CD4-positive, alpha-beta memory T cell (primary cell): Measurements from ENCODE around the gene KRT7. TPM values are rescaled to one million over a fixed set of nuclear protein-coding genes. Genes with fewer than 3 reads are reported as not detected.
A peak's percentile ranks its signal among the peaks of the same experiment; 100 is the strongest.
"Not testable (repeated sequence)": the region's sequence is repeated elsewhere in the genome, so short reads cannot be mapped to it uniquely, and the experiment has no call there.

Experiments
- CTCF ChIA-PET: fragments of 350-600 bp; sonication (Branson Sonifier 250); formaldehyde crosslinking; loops from one replicate; lab custom pipeline; 2021; ENCODE audit warnings: inconsistent platforms; ENCODE audit not compliant: partially characterized antibody; lab: Charles Lee
- POLR2A ChIA-PET: fragments of 350-600 bp; sonication (Branson Sonifier 250); formaldehyde crosslinking; loops from one replicate; lab custom pipeline; 2021; ENCODE audit not compliant: partially characterized antibody; lab: Charles Lee
- DNase-seq, 5 donors: peaks; one replicate each; pipeline versions ENCODE4 v3.0.0 to v3.0.0-alpha.2; 2020 to 2022; ENCODE audit warnings: mixed read lengths in 1 of 5
- H3K27ac ChIP-seq: one replicate; pipeline ENCODE4 v1.7.0; 2013; ENCODE audit warnings: low read depth, low read length
- H3K27me3 ChIP-seq: 2 replicates; pipeline ENCODE4 v1.7.0; 2013; ENCODE audit warnings: mild to moderate bottlenecking, low read length, moderate library complexity; ENCODE audit not compliant: insufficient read depth
- H3K36me3 ChIP-seq: 2 replicates; pipeline ENCODE4 v1.7.0; 2013; ENCODE audit warnings: mild to moderate bottlenecking, low read length, moderate library complexity; ENCODE audit not compliant: insufficient read depth
- H3K4me1 ChIP-seq: 2 replicates; pipeline ENCODE4 v1.7.0; 2013; ENCODE audit warnings: mild to moderate bottlenecking, low read length, moderate library complexity; ENCODE audit not compliant: insufficient read depth
- H3K4me3 ChIP-seq, 2 donors: one replicate each; pipeline ENCODE4 v1.7.0; 2013; ENCODE audit warnings: low read length in 2 of 2, mild to moderate bottlenecking in 1 of 2
- H3K9me3 ChIP-seq, 2 donors: one replicate each; pipeline ENCODE4 v1.7.0; 2013; ENCODE audit warnings: low read length in 2 of 2, control low read depth in 1 of 2; ENCODE audit not compliant: control insufficient read depth in 1 of 2
- H3K27ac Mint-ChIP-seq, 7 donors: one replicate each; pipeline ENCODE4 v1.8.0; 2020 to 2021; ENCODE audit warnings: mixed read lengths in 7 of 7, mild to moderate bottlenecking in 6 of 7, inconsistent platforms in 3 of 7, moderate library complexity in 3 of 7
- H3K27me3 Mint-ChIP-seq, 2 donors: one replicate each; pipeline ENCODE4 v1.8.0; 2020 to 2021; ENCODE audit warnings: mixed read lengths in 2 of 2
- H3K36me3 Mint-ChIP-seq, 2 donors: one replicate each; pipeline ENCODE4 v1.8.0; 2020 to 2021; ENCODE audit warnings: mixed read lengths in 2 of 2, inconsistent platforms in 1 of 2, mild to moderate bottlenecking in 1 of 2
- H3K4me1 Mint-ChIP-seq, 4 donors: one replicate each; pipeline ENCODE4 v1.8.0; 2020 to 2021; ENCODE audit warnings: mixed read lengths in 4 of 4, mild to moderate bottlenecking in 1 of 4
- H3K4me3 Mint-ChIP-seq, 8 donors: one replicate each; pipeline ENCODE4 v1.8.0; 2020 to 2021; ENCODE audit warnings: mixed read lengths in 8 of 8, mild to moderate bottlenecking in 7 of 8, moderate library complexity in 6 of 8, inconsistent platforms in 3 of 8
- H3K9me3 Mint-ChIP-seq, 8 donors: one replicate each; pipeline ENCODE4 v1.8.0; 2020 to 2021; ENCODE audit warnings: mixed read lengths in 8 of 8, mild to moderate bottlenecking in 5 of 8, inconsistent platforms in 3 of 8, moderate library complexity in 1 of 8
- intact Hi-C: fragments of 100-400 bp; cut with micrococcal nuclease; formaldehyde crosslinking; loops from one replicate; pipeline ENCODE4 v1.15.1; 2023
- polyA plus RNA-seq, 2 donors: library from polyadenylated mRNA; unstranded; fragments of 300-500 nt; fragmentation: Illumina TruSeq; gene quantifications; one replicate each; pipeline ENCODE4 v1.2.3, GENCODE V29; 2021
- total RNA-seq, 2 experiments: library from RNA; stranded (reverse); gene quantifications; one replicate each; pipeline ENCODE4 v1.2.3, GENCODE V29; 2021

KRT7 gene
- total and polyA plus RNA-seq, 4 experiments from 2014 or later, result not detected

DNA sequence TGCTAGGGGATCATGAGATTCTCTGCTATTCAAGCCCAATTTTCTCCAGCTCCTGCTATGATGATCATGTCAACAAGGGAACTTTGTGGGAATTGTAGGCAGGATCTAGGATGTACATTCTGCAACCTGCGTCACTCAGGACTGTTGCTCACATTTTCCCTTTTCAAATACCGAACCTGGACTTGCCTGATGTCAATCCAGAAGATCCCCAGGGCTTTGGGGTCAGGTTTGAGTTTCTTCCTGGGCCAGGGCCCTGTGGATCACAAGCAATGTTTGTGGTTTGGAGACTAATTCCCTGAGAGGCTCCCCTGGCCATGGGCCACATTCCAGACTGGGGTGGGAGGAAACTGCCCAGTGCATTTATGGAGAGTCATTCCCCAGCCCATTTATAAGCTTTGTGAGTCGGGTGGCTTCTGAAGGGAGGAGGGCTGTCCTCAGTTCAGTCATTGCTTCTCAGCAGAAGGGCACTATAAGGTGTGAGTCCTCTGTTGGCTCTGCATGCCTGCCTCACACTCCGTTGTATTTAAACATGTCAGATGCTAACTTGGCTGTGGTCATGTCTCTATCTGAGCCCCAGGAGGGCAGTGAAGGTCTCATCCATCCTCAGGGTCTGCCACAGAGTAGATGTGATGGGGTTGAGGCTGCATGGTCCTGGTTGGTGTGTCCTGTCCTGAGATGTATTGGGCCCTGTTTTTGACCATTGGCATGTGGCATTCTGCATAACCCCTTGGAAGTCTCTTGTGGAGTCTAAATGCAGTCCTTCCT, 47.9 kb downstream of the KRT7 start:
- Histone ChIP-seq H3K9me3 (no peaks in the 10 kb centered on the region), H3K36me3 (no peaks in the 10 kb centered on the region), H3K4me3 (no peak overlapping the region), H3K27ac (no peak overlapping the region), H3K4me1 (no peaks in the 10 kb centered on the region), H3K27me3 (no peaks in the 10 kb centered on the region)
- Mint-ChIP-seq H3K27ac (no peak overlapping the region), H3K4me3 (no peak overlapping the region), H3K27me3 (peaks cover 8 to 15% of the 10 kb centered on the region in 2 donors), H3K36me3 (no peaks in the 10 kb centered on the region), H3K9me3 (no peaks in the 10 kb centered on the region), H3K4me1 (peaks cover 3 to 5% (median 3%) of the 10 kb centered on the region in 4 donors)
- ChIA-PET POLR2A (no interaction called here), CTCF (interaction anchor here (0.6 to 7.5 kb wide), 9 partner anchors 13 to 126 kb away, joined by 3 to 77 read pairs (median 20); no protein-coding TSS in a partner anchor)
- intact Hi-C loops, result no loop called here
- no peak for DNase-seq

DNA sequence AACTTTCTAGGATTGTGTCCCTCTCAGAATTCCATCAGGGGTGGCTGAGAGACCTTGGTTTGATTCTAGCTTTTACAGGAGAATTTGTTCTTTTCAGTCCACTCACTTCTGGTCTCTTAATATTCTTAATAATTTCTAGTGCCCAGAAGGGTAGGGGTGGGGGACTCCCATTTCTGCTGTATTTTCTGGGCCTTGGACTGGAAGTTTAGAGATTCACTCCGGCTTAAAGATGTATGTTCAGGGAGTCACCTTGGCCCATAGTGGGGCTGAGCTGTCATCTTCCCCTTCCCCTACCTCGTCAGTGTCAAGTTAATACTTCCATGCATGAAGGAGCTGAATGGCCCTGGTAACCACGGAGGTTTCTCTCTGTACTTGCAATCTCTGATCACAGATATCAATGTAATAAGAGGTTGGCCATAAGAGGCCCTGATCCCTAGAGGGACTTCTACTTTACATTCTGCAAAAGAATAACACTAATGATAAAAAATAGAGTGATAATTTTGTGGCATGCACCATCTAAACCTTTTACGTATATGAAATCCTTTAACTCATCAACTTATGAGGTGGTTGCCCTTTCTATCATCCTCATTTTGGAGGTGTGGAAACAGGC, 51.6 kb downstream of the KRT7 start:
- Mint-ChIP-seq H3K27me3 (peaks cover 2 to 10% of the 10 kb centered on the region in 2 donors), H3K27ac (no peak overlapping the region), H3K4me3 (no peak overlapping the region), H3K4me1 (peaks cover 0 to 2% (median 0%) of the 10 kb centered on the region in 4 donors), H3K9me3 (no peaks in the 10 kb centered on the region), H3K36me3 (no peaks in the 10 kb centered on the region)
- Histone ChIP-seq H3K36me3 (no peaks in the 10 kb centered on the region), H3K27ac (no peak overlapping the region), H3K27me3 (no peaks in the 10 kb centered on the region), H3K9me3 (no peaks in the 10 kb centered on the region), H3K4me3 (no peak overlapping the region), H3K4me1 (no peaks in the 10 kb centered on the region)
- CTCF ChIA-PET, result interaction anchor here (0.6 to 1.5 kb wide), 5 partner anchors 10 to 43 kb away, joined by 3 to 5 read pairs (median 4); partner anchors contain the start of gene KRT86
- intact Hi-C loops, result no loop called here
- POLR2A ChIA-PET, result no interaction called here
- no peak for DNase-seq

DNA sequence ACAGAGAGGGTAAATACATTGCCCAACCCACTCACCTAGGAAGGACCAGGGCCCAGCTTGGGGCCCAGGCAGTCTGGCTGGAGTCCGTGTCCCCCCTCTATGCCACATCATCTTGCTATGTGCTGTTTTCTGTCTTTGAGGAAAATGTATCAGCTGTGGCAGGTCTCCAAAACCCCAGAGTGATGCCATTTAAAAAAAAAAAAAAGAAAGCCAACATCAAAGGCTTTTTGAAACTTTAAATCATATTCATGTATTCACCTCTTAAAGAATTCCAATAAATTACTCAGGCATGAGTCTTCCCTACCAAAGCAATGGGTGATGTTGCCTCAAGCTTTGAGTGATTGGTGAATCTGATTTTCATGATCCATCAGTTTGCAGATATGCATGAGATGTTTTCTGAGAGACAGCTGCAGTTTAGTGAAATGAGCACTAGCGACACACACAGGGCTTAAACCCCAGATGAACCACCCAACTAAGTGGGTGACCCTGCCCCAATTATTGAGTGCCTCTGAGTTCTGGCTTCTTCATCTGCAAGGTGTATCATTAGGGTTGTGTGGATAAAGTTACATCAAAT, 52.2 kb downstream of the KRT7 start:
- H3K27me3 Mint-ChIP-seq, result peaks cover 2 to 10% of the 10 kb centered on the region in 2 donors
- H3K36me3 Mint-ChIP-seq, result no peaks in the 10 kb centered on the region
- no peaks in the 10 kb centered on the region for H3K9me3 ChIP-seq
- no peaks in the 10 kb centered on the region for H3K9me3 Mint-ChIP-seq
- H3K4me3 ChIP-seq, result no peak overlapping the region
- CTCF ChIA-PET, result interaction anchor here (0.7 to 1.5 kb wide), 3 partner anchors 10 to 42 kb away, joined by 3 to 5 read pairs (median 4); partner anchors contain the start of gene KRT86
- peaks cover 0 to 2% (median 0%) of the 10 kb centered on the region in 4 donors for H3K4me1 Mint-ChIP-seq
- H3K27me3 ChIP-seq, result no peaks in the 10 kb centered on the region
- POLR2A ChIA-PET, result no interaction called here
- H3K27ac Mint-ChIP-seq, result no peak overlapping the region
- intact Hi-C loops, result no loop called here
- DNase-seq, result no peak
- no peak overlapping the region for H3K4me3 Mint-ChIP-seq
- no peak overlapping the region for H3K27ac ChIP-seq
- no peaks in the 10 kb centered on the region for H3K36me3 ChIP-seq
- H3K4me1 ChIP-seq, result no peaks in the 10 kb centered on the region

DNA sequence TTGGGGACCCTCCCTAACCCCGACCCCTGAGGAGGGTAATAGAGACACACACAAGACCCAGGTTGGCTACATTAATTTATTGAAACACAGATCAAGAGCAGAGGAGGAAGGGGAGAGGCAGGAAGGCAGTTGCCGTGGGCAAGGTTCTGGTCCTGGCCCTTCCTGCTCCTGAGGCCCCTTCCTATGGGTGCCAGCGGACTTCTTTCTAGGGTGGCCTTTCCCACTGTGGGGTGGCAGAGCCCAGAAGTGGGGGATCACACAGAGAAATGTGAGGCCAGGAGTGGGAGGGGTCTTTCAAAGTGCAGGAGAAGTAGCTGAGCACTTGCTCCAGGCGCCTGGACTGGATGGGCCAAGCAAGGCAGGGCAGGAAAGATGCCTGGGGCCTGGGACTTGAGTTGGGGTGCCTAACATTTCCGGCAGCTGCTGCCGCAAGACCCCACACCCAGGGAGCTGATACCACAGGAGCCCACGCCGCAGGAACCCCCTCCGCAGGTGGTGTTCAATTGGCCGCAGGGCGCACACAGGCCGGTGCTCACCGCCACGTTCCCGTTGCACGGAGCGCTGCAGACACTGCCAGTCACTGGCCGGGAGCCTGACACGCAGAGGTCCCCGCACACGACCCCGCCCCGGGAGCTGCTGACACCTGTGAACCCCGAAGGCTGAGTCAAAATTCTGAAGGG, 52.9 kb downstream of the KRT7 start:
- H3K27me3 ChIP-seq, result no peaks in the 10 kb centered on the region
- H3K36me3 Mint-ChIP-seq, result no peaks in the 10 kb centered on the region
- H3K27ac ChIP-seq, result no peak overlapping the region
- no peaks in the 10 kb centered on the region for H3K9me3 Mint-ChIP-seq
- ChIA-PET POLR2A (no interaction called here), CTCF (interaction anchor here (1.2 to 1.7 kb wide), 2 partner anchors 8 to 9 kb away, joined by 3 to 6 read pairs; no protein-coding TSS in a partner anchor)
- DNase-seq, result no peak
- H3K4me3 Mint-ChIP-seq, result no peak overlapping the region
- H3K4me1 ChIP-seq, result no peaks in the 10 kb centered on the region
- H3K27ac Mint-ChIP-seq, result peak overlapping the region in 1 of 7 donors; percentile 35
- H3K9me3 ChIP-seq, result no peaks in the 10 kb centered on the region
- H3K4me1 Mint-ChIP-seq, result peaks cover 0 to 2% (median 0%) of the 10 kb centered on the region in 4 donors
- H3K4me3 ChIP-seq, result no peak overlapping the region
- intact Hi-C loops, result no loop called here
- H3K36me3 ChIP-seq, result no peaks in the 10 kb centered on the region
- peaks cover 2 to 10% of the 10 kb centered on the region in 2 donors for H3K27me3 Mint-ChIP-seq

DNA sequence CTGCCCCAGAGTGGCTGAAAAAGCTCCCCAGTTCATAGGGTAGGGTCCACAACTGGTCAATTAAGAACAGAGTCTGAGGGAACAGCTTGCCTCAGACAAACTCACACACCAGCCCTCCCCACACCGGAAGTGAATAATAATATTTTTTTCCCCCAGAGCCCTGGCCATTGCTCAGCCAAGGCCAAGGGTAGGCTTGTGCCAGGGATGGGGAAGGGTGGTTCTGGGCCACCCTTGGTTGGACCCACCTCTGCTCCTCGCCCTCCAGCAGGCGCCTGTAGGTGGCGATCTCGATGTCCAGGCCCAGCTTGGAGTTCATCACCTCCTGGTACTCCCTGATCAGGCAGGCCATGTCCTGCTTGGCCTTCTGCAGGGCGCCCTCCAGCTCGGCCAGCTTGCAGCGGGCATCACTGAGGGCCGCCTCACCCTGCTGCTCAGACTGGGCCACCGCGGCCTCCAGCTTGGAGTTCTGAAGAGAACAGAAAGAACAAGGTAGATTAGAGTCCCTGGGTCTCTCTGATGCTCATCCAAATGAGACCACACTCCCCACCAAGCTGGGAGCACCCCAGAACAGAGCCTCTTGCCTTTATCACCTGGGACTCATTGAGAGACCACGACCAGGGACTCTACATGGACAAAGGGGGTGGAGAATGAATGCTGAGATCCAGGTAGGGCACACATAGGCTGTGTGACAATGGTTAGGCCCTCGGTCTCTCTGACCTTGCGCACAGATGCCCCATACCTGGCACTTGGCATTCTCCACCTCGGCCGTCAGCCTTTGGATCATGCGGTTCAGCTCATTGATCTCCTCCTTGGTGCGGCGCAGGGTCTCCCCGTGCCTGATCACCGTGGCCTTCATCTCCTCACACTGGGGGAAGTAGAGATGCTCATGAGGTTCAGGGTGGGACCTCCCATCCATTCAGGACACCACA, 54.1 kb downstream of the KRT7 start:
- intact Hi-C loops, H3K4me1 ChIP-seq, H3K36me3 ChIP-seq, H3K27me3 ChIP-seq, H3K9me3 Mint-ChIP-seq, H3K9me3 ChIP-seq, H3K4me1 Mint-ChIP-seq, H3K4me3 Mint-ChIP-seq, H3K36me3 Mint-ChIP-seq, H3K4me3 ChIP-seq, H3K27ac Mint-ChIP-seq, H3K27ac ChIP-seq, POLR2A ChIA-PET, DNase-seq: not testable (repeated sequence)
- peaks cover 10 to 12% of the 10 kb centered on the region in 2 donors for H3K27me3 Mint-ChIP-seq
- CTCF ChIA-PET, result interaction anchor here (1.2 to 1.7 kb wide), 2 partner anchors 8 to 9 kb away, joined by 3 to 6 read pairs; no protein-coding TSS in a partner anchor

DNA sequence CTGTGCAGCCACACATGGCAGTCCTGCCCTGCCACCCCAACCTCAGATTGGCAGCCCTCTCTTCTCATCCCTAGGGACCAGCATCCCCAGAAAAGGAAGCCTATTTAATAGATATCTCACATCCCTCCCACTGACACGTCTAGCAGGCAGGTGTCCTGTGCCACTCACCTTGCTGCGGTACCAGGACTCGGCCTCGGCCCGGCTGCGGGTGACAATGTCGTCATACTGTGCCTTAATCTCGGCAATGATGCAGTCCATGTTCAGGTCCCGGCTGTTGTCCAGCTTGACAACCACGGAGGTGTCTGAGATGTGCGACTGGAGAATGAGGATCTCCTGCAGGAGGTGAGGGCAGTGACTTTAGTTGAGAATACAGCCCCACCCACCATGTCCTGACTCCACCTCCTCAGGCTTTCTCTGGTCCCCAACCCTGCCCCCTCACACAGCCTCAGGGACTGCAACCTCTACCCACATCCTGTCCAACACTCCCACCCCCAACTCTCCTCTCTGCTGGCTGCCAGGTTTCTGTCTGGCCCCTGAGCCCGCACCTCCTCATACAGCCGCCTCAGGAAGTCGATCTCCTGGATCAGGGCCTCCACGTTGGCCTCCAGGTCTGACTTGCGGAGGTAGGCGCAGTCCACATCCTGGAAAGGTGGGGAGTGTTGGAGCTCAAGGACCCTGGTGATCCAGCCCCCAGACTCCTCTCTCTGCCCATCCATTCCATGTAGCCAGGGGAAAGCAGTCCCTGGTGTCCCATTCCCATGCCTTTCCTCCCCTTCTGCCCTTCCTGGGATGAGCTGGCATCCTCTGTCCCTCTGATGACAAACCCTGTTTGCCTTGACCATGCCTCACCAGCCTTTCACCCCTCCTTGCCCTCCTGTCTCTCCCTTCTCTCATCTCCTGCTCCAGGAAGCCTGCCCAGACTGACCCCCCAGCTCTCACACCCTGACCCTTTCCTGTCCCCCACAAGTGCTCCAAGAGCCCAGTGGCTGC, 55.1 kb downstream of the KRT7 start:
- H3K9me3 ChIP-seq, H3K4me3 ChIP-seq, H3K27me3 ChIP-seq, H3K4me1 Mint-ChIP-seq, intact Hi-C loops, POLR2A ChIA-PET, H3K4me3 Mint-ChIP-seq, H3K9me3 Mint-ChIP-seq, H3K36me3 ChIP-seq, H3K36me3 Mint-ChIP-seq, H3K4me1 ChIP-seq, DNase-seq, H3K27ac ChIP-seq: not testable (repeated sequence)
- Mint-ChIP-seq H3K27me3 (peaks cover 10 to 12% of the 10 kb centered on the region in 2 donors), H3K27ac (peak overlapping the region in 2 of 7 donors; percentile 41 to 68)
- CTCF ChIA-PET, result interaction anchor here (1.7 kb wide), 1 partner anchor 10 kb away, joined by 6 read pairs; no protein-coding TSS in a partner anchor
